G401 (cell line): ENCODE measurements around the gene STAB2. TPM values are rescaled to one million over a fixed set of nuclear protein-coding genes. Genes with fewer than 3 reads are reported as not detected.
"Not testable (repeated sequence)": the region's sequence is repeated elsewhere in the genome, so short reads cannot be mapped to it uniquely, and the experiment has no call there.

Experiments used
- DNase-seq: peaks from one replicate; pipeline ENCODE4 v3.0.0-alpha.2; 2015; ENCODE audit warnings: low spot score
- in situ Hi-C: cut with HindIII; loops from 2 replicates; pipeline ENCODE4 v1.10.0; 2016; ENCODE audit warnings: low sequenced_read_pairs, mixed read lengths
- total RNA-seq: library from RNA; depleted of rRNA; stranded (reverse); fragments of >200 nt; shearing (Covaris generic); gene quantifications from 2 replicates; pipeline ENCODE4 v1.2.3, GENCODE V29; 2014

The STAB2 gene
- total RNA-seq, 1 experiment from 2014 or later = not detected

DNA sequence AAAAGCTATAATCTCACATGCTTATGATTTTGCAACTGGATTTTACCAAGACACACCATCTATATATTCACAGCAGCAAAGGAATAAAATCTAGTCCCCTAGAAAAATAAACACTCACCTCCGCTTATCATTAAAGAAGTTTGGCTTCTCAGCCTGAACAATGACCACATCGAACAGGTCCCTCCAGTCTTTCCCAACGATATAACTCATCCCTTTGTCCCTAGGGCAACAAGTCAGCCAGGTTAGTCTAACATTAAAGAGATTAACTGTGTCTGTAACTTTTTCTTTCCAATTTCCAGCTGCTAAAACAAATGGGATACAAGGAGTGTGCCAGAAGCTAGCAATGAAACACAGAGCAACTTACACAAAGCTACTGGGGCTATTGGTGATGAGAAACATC, 206.0 kb downstream of the STAB2 start:
- in situ Hi-C loops = no loop called here
- no peak for DNase-seq

DNA sequence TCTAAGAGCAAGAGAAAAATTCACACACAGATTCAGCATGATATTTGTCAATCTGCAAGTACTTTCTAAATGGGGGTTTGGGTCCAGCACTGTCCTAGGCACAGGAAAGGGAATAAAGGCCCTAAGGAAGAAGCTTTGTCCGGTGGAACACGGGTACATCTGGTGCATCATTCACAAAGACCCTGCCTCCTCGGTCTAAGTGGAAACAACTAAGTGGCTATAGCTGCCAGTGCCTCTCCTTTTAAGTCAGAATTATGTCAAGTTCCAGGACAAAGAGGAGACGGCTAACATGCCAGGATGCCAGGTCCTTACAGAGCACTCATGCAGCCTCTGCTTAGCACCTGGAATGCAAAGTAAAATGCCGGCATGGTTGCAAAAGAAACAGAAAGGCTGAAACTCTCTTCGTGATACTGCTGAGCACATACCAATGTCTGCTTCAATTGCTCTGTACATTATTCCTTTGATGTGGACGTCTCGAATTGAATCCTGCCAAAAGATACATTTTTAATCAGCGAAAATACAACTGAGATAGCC, 206.5 kb downstream of the STAB2 start:
- in situ Hi-C loops = no loop called here
- DNase-seq = no peak

DNA sequence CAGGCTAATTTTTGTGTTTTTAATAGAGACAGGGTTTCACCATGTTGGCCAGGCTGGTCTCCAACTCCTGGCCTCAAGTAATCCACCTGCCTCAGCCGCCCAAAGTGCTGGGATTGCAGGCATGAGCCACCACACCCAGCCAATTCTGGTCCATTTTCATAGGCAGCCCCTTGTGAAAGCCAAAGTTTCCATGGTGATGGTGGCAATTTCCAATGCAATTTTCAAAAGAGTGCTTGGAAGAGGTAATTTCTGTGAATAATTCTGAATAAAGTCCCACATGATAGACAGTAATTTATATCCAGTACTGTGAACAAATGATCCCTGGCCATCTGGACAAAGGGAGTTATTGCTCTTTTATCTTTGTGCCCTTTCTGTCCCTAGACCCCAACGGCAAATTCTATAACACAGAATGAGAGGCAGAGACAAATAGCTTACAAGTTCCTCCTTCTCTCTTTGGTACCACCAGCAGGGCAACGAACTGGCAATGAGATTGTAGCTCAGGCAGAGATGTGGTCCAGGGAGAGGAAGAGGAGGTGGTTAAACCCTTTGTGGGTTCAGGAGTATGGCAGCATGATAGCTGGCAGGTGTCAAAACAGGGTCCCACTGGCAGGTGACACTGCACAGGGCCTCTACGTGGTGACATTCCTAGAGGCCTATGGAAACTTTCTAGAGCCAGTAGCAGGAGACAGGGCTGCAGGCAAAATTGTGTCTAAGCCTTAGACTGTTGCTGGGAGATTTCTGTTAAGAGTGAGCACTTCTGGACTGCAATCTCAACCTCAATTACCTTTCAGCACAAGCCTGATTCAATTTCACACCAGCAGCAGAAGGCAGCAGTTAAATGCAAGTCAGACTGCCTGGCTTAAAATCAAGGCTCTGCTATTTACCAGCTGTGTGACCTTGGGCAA, 207.5 kb downstream of the STAB2 start:
- in situ Hi-C loops = no loop called here
- DNase-seq = no peak

DNA sequence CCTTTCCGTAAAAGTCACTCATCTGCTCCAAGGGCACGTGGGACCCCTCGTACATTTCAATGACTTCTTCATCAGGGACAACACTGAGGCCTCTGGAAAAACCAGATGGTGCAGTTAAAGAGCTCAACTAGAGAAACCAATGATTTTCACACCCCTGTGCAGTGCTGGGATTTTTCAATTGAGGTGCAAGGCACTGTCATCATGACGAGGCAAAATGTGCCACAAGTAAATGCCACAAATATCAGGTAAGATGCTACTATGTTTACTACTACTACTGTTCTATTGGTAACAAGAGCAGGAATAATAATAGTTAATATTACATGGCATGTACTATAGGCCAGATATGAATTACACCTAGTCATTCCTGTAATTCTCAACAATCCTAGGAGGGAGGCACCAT, 211.5 kb downstream of the STAB2 start:
- in situ Hi-C loops = no loop called here
- DNase-seq = no peak

DNA sequence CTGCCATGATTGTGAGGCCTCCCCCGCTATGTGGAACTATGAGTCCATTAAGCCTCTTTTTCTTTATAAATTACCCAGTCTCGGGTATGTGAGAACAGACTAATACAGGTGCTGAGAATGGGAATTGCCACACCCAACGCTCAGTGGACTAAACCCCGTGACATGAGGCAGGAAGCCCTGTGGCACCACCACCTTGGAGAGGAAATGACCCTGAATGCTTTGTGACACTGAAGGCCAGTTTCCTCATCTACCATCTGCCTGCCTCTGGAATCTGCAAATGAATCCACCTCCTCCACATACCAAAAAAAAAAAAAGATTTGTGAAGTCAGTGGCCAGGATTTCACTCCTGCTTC, 212.4 kb downstream of the STAB2 start:
- in situ Hi-C loops = no loop called here

DNA sequence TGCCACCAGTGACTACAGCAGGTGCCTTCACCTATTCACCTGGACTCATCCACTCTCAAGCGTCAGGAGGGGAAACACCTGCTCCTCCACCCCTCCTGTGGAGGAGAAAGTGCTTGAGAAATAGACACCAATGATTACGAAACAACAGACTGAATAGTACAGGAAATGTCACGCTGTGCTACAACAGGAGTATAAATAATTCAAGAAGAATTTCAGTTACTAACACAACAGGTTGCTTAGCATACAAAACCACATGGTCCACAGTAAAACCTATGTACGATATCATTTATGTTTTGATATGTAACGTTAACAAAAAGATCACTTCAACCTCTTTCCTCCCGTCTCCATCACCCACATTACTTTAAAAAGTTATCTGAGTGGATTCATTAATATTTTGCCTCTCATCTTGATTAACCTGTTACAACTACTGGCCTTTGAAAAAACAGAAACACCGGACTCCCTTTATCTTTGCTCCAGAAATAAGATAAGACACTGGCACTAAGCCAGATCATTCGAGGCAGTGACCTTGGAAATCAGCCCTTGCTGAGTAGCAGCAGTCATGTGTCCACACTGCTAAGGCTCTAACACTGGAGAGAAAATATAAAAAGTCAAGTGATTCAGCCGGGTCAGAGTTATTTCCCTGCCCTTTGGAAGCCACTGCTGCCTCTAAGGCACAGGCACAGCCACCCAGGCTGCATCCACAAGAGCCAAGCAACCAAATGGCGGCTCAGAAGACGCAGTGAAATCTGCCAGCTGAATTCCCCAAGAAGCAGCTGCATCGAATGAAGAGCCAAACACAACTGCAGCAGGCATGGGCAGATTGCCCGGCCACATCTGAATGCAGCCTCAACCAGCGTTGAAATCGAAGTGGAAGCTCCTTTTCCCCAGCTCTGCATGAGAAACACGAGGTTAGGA, 213.0 kb downstream of the STAB2 start:
- in situ Hi-C loops = no loop called here

More for the DNA sequence above, 212.4 kb downstream of the STAB2 start:
- no peak for DNase-seq

DNA sequence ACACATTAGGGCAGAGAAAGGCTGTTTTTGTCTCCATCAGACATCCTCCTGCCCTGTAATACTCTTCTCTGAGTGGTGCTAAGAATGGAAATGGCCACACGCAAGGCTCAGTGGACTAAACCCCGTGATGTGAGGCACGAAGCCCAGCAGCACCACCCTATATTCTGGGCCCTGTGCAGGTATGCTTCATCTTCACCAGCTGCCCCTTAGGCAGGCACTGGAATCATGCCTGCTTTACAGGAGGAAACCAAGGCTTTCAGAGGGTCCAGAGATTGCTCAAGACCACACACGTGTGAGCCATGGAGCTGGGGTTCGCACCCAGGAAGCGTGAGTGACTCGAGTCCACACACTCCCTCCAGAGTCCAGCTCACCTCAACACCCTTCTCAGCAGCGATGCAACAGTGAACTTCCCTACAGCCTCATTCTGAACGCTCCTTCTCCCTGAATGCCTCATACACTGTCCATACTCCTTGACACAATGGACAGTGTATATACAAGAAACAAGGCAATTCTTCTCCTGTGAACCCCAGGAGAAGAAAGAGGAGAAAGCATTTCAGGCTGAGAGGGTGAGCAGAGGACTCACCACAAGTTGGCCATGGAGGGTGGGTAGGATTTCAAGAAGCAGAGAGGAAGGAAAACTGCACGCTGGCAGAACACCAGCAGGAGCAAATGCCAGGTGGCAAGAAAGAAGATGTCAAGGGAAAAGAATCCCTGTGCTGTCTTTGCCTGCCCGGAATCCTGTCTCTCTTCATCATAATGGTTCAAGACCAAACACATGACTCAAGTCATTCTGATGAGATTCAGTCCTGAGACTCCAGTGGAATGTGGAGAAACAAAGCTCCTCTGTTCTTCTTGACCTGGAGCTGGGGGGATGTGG, 214.9 kb downstream of the STAB2 start:
- no peak for DNase-seq
- in situ Hi-C loops = no loop called here

More for the DNA sequence above, 213.0 kb downstream of the STAB2 start:
- peak; percentile 6 for DNase-seq

DNA sequence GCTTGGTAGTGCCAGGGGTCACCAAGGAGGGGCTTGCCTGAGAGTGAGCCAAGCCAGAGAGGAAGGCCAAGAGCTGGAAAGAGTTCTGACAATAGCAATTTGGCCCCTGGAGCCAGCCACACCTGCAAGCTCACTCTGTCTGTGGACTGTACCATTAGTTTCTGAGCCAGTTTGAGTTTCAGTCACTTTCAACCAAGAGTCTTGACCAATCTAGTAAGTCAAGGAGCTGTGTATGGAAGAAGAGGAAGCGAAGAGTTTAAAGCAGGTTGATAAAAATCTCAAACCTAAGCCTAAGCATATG, 215.5 kb downstream of the STAB2 start:
- in situ Hi-C loops = no loop called here
- DNase-seq = no peak

DNA sequence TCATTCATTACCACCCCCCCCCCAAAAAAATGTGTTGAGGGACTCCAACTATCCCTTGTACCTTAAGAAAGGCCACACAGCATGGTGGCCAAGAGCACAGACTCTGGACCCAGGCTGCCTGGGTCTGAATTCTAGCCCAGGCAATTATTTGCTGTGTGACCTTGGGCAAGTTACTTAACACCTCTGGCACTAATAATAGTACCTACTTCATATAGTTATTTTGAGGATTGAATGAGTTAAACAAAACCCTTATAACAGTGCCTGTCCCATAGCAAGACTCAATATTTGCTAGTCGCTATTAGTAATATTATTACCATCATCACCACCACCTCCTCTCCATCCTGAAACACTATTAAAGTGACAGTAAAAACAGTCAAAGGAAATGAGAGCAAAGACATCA, 216.8 kb downstream of the STAB2 start:
- DNase-seq = no peak
- in situ Hi-C loops = no loop called here

DNA sequence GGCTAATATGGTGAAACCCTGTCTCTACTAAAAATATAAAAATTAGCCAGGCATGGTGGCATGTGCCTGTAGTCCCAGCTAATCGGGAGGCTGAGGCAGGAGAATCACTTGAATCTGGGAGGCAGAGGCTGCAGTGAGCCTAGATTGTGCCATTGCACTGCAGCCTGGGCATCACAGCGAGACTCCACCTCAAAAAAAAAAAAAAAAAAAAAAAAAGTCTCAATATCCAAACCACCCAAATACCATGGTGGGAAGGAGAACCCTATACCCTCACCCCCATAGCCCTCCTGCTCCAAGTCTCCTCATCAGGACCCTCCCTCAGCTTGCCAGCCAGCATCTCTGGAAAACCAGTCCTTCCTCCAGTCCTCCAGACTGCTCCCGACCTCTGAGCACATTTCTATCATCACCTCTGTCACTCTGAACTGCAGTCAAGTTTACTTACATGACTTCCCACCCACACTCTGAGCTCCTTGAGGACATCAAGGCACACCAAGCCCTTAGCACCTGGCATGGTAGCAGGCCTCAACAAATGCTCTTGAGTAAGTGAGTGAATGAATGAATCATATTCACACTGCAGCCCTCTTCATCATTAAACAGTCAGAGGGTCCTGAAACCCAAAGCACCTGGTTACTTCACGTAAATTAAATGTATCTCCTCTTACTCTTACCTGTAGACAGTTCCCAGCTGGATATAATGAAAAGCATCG, 218.7 kb downstream of the STAB2 start:
- in situ Hi-C loops = no loop called here
- DNase-seq = no peak

DNA sequence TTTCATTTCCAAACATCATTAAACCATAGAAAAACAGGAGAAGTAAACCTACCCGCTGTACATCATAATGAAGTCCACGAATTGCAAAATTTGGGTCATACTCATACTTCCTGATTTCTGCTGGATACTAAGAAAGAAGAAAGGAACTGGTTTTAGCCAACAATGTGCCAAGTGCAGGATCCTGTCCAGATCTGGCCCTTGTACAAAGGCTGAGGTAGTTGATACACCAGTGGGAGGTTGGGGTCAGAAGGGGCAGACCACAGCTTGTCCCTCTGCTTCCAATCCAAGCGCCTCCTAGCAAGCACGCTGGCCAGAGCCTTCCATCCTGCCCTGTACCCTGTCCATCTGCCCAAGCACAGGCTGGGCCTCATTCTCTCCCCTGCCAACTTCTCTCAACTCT, 219.7 kb downstream of the STAB2 start:
- DNase-seq = no peak
- in situ Hi-C loops = no loop called here

DNA sequence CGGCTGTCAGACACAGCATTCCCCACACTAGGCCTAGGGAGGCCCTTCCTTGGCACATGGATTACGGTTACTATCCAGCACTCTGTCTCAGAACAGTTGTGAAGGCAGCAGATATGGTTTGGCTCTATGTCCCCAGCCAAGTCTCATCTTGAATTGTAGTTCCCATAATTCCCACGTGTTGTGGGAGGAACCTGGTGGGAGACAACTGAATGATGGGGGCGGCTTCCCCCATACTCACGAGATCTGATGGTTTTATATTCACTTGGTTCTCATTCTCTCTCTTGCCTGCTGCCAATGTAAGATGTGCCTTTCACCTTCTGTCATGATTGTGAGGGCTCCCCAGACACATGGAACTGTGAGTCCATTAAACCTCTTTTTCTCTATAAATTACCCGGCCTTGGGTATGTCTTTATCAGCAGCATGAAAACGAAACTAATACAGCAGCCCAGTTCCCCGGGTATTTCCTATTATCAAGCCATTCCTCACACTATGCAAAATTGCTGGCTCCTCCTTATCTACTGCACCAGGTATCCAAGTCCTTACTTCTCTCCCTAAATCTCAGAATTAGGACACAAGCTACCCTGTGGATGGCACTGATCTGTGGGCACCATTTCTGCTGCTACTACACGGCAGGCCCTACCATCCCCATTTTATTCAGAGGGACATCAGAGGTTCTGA, 220.6 kb downstream of the STAB2 start:
- in situ Hi-C loops = no loop called here
- DNase-seq = no peak

DNA sequence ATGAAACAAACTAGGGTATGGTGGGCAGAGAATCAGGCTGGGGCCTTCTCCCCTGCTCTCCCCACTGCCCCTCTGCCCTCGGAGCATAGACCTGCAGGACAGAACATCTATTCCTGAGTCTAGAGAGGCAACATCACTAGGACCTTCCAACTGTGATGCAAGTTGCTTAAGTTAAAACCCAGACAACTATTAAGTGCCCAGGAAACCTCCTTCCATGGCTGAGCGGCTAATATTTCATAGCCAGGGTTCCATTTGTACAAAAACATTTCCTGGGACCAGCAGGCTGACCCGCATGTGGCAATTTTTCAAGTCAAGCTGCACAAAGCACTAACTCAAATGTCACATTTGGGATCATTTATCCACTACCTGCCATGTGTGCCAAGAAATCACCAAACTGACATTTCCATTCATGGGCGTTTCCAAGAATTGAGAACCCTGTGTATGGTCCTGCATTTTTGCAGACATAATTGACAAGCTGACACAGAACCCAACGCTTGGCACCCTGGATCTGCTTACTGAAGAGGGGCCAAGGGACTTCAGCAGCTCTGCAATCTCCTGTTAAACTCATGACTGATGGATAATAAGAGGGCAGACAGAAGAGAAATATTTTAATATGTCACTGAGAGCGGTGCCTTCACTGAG, 221.3 kb downstream of the STAB2 start:
- no peak for DNase-seq
- in situ Hi-C loops = no loop called here

DNA sequence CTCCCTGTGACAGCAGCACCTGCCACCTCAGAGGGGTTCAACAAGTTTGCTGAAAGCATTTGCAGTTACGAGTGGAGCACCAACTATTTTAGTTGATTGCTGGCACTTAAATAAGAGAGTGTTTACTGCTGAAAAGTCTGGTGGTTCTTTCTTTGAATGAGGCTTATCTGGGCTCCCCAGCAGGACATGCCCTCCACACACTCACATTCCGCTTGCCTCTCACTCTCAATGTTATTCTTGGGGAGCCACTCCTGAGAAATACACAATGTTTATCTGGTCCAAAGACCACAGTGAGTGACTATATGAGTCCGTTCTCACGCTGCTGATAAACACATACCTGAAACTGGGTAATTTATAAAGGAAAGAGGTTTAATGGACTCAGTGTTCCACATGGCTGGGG, 222.1 kb downstream of the STAB2 start:
- in situ Hi-C loops = no loop called here
- no peak for DNase-seq

DNA sequence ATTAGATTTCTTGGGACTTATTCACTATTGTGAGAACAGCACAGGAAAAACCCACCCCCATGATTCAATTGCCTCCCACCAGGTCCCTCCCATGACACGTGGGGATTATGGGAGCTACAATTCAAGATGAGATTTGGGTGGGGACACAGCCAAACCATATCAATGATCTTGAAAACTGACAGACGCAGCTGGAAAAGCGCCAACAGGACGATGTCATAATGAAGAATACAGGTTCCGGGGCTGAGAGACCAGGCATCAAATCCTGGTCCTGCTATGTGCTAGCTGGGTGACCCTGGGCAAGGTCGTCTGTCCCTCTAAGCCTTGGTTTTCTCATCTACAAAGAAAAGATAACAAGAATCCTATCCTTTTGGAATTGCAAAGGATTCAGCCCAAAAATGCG, 222.6 kb downstream of the STAB2 start:
- in situ Hi-C loops, DNase-seq: not testable (repeated sequence)

DNA sequence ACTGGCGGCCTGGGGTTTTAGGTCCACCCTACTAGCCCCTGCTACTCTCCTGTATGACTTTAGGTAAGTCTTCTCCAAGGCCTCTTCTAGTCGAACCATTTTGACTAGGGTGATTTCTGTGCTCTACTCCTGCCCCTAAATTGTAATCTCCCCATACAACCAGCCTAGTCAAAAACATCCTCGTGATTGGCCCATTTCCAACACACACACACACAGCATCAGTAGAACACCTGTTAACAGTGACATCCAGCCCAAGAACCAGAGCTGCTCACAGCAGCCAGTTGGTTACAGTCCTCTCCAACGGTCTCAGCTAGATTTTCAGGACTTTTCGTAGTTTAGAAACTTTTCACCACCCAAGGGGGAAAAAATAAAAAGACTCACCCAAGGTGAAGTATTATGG, 223.0 kb downstream of the STAB2 start:
- DNase-seq = no peak
- in situ Hi-C loops = no loop called here

DNA sequence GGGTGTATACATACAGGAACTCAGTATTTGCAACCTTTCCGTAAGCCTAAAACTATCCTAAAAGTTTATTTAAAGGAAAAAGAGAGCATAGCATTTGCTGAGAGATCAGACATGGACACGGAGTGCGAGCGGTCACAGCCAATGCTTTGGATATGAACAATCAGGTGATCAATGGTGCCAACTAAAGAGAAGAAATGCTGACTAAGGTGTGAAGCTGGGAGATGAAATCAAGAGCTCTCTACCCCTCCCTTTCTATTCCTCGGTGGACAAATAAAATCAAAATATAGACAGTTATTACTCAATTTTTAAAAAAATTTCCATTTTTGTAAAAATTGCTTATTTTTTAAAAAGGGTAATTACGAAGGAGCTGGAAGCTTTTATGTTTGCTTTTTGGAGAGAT, 224.7 kb downstream of the STAB2 start:
- DNase-seq = no peak
- in situ Hi-C loops = no loop called here

DNA sequence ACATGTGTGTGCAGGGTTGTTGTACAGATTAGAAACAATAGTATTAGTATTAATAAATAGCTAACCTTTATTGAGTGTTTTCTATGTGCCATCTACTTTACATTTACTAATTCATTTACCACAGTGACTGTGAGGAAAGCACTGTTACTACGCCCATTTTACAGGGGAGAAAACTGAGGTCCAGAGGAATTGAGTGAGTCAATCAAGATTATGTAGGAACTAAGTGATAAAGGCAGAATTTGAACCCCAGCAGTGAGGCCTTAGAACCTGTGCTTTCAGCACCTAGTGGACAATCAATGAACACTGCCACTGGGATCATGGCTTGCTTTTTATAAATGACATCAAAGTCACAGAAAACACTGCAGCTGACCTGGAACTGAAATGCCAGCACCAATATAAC, 225.7 kb downstream of the STAB2 start:
- in situ Hi-C loops = no loop called here
- no peak for DNase-seq
